ENCODE measurements around the gene INAFM2. TPM values are rescaled to one million over a fixed set of nuclear protein-coding genes. Genes with fewer than 3 reads are reported as not detected.

The INAFM2 gene
- 11.3 TPM for total RNA-seq
- 24.5 TPM for polyA plus RNA-seq

GRCh38 chr15:40323239-40323952, at the start of gene INAFM2:
Gene INAFM2, plus strand, starts transcription at chr15:40323692. Its CDS starts 364 bp downstream, at chr15:40324056.
- no peaks in the 10 kb centered on the region for H3K36me3 ChIP-seq (ENCODE audit: insufficient read depth)
- peak; percentile 84 for DNase-seq (ENCODE audit: extremely low spot score)
- H3K4me1 ChIP-seq (ENCODE audit: insufficient read depth): peaks cover 4% of the 10 kb centered on the region
- under 1% methylated on average over 101 of the region's 103 CpGs for WGBS
- H3K27ac ChIP-seq (ENCODE audit: low read depth): peak within 1 kb of the TSS; percentile 39
- H3K4me3 ChIP-seq (ENCODE audit: low read depth, low read length): peak within 1 kb of the TSS; percentile 85

- WGBS: 55% methylated on average over 26 of the region's 26 CpGs
- no peaks in the 10 kb centered on the region for H3K36me3 ChIP-seq (ENCODE audit: insufficient read depth)
- H3K4me3 ChIP-seq (ENCODE audit: low read depth, low read length): no peak overlapping the region
- no peak overlapping the region for H3K27ac ChIP-seq (ENCODE audit: low read depth)
- DNase-seq (ENCODE audit: extremely low spot score): peak; percentile 36
- no peaks in the 10 kb centered on the region for H3K4me1 ChIP-seq (ENCODE audit: insufficient read depth)
Observed at GRCh38 chr15:40274350-40275274, 48.9 kb upstream of the INAFM2 start.

GRCh38 chr15:40275523-40275922, 48.0 kb upstream of the INAFM2 start:
- Histone ChIP-seq H3K27ac (ENCODE audit: low read depth) (no peak overlapping the region), H3K4me3 (ENCODE audit: low read depth, low read length) (no peak overlapping the region), H3K4me1 (ENCODE audit: insufficient read depth) (no peaks in the 10 kb centered on the region), H3K36me3 (ENCODE audit: insufficient read depth) (no peaks in the 10 kb centered on the region)
- WGBS: 74% methylated on average over 5 of the region's 5 CpGs
- no peak for DNase-seq (ENCODE audit: extremely low spot score)

- H3K4me3 ChIP-seq (ENCODE audit: low read depth, low read length): no peak overlapping the region
- no peaks in the 10 kb centered on the region for H3K36me3 ChIP-seq (ENCODE audit: insufficient read depth)
- no peak for DNase-seq (ENCODE audit: extremely low spot score)
- no peak overlapping the region for H3K27ac ChIP-seq (ENCODE audit: low read depth)
- WGBS: 92% methylated on average over 7 of the region's 7 CpGs
- no peaks in the 10 kb centered on the region for H3K4me1 ChIP-seq (ENCODE audit: insufficient read depth)
Observed at GRCh38 chr15:40275954-40276353, 47.5 kb upstream of the INAFM2 start.

- Histone ChIP-seq H3K36me3 (ENCODE audit: insufficient read depth) (no peaks in the 10 kb centered on the region), H3K4me3 (ENCODE audit: low read depth, low read length) (no peak overlapping the region), H3K4me1 (ENCODE audit: insufficient read depth) (no peaks in the 10 kb centered on the region), H3K27ac (ENCODE audit: low read depth) (no peak overlapping the region)
- no peak for DNase-seq (ENCODE audit: extremely low spot score)
- WGBS: 70% methylated on average over 4 of the region's 4 CpGs
Observed at GRCh38 chr15:40276927-40277326, 46.6 kb upstream of the INAFM2 start.

- Histone ChIP-seq H3K27ac (ENCODE audit: low read depth) (no peak overlapping the region), H3K4me1 (ENCODE audit: insufficient read depth) (no peaks in the 10 kb centered on the region), H3K4me3 (ENCODE audit: low read depth, low read length) (no peak overlapping the region), H3K36me3 (ENCODE audit: insufficient read depth) (no peaks in the 10 kb centered on the region)
- WGBS: 47% methylated on average over 16 of the region's 16 CpGs
- DNase-seq (ENCODE audit: extremely low spot score): no peak
Observed at GRCh38 chr15:40277471-40277870, 46.0 kb upstream of the INAFM2 start.

- 74% methylated on average over 10 of the region's 10 CpGs for WGBS
- Histone ChIP-seq H3K36me3 (ENCODE audit: insufficient read depth) (no peaks in the 10 kb centered on the region), H3K4me3 (ENCODE audit: low read depth, low read length) (no peak overlapping the region), H3K4me1 (ENCODE audit: insufficient read depth) (no peaks in the 10 kb centered on the region), H3K27ac (ENCODE audit: low read depth) (no peak overlapping the region)
- no peak for DNase-seq (ENCODE audit: extremely low spot score)
Observed at GRCh38 chr15:40278026-40278425, 45.5 kb upstream of the INAFM2 start.

- H3K4me3 ChIP-seq (ENCODE audit: low read depth, low read length): no peak overlapping the region
- no peak for DNase-seq (ENCODE audit: extremely low spot score)
- H3K27ac ChIP-seq (ENCODE audit: low read depth): no peak overlapping the region
- H3K4me1 ChIP-seq (ENCODE audit: insufficient read depth): peaks cover 1% of the 10 kb centered on the region
- WGBS: 16% methylated on average over 40 of the region's 40 CpGs
- no peaks in the 10 kb centered on the region for H3K36me3 ChIP-seq (ENCODE audit: insufficient read depth)
Observed at GRCh38 chr15:40279437-40280141, 43.9 kb upstream of the INAFM2 start.

GRCh38 chr15:40280260-40281056, 43.0 kb upstream of the INAFM2 start:
- no peaks in the 10 kb centered on the region for H3K36me3 ChIP-seq (ENCODE audit: insufficient read depth)
- no peak overlapping the region for H3K4me3 ChIP-seq (ENCODE audit: low read depth, low read length)
- whole genome bisulfite sequencing: 54% methylated on average over 30 of the region's 30 CpGs
- DNase-seq (ENCODE audit: extremely low spot score): no peak
- H3K4me1 ChIP-seq (ENCODE audit: insufficient read depth): peaks cover 1% of the 10 kb centered on the region
- H3K27ac ChIP-seq (ENCODE audit: low read depth): no peak overlapping the region

GRCh38 chr15:40281057-40281800, 42.3 kb upstream of the INAFM2 start:
- no peaks in the 10 kb centered on the region for H3K36me3 ChIP-seq (ENCODE audit: insufficient read depth)
- WGBS: 50% methylated on average over 43 of the region's 43 CpGs
- peak overlapping the region; percentile 42 for H3K4me3 ChIP-seq (ENCODE audit: low read depth, low read length)
- DNase-seq (ENCODE audit: extremely low spot score): no peak
- H3K4me1 ChIP-seq (ENCODE audit: insufficient read depth): peaks cover 1% of the 10 kb centered on the region
- no peak overlapping the region for H3K27ac ChIP-seq (ENCODE audit: low read depth)

- WGBS: 3% methylated on average over 51 of the region's 51 CpGs
- Histone ChIP-seq H3K4me1 (ENCODE audit: insufficient read depth) (peaks cover 1% of the 10 kb centered on the region), H3K4me3 (ENCODE audit: low read depth, low read length) (peak overlapping the region; percentile 42), H3K27ac (ENCODE audit: low read depth) (no peak overlapping the region), H3K36me3 (ENCODE audit: insufficient read depth) (no peaks in the 10 kb centered on the region)
- DNase-seq (ENCODE audit: extremely low spot score): no peak
Observed at GRCh38 chr15:40281801-40282146, 41.7 kb upstream of the INAFM2 start.

- under 1% methylated on average over 92 of the region's 92 CpGs for WGBS
- no peaks in the 10 kb centered on the region for H3K36me3 ChIP-seq (ENCODE audit: insufficient read depth)
- no peak for DNase-seq (ENCODE audit: extremely low spot score)
Observed at GRCh38 chr15:40282147-40282868, 41.2 kb upstream of the INAFM2 start.

More at GRCh38 chr15:40282147-40282868, 41.2 kb upstream of the INAFM2 start:
- Histone ChIP-seq H3K4me1 (ENCODE audit: insufficient read depth) (peaks cover 1% of the 10 kb centered on the region), H3K4me3 (ENCODE audit: low read depth, low read length) (peak overlapping the region; percentile 42), H3K27ac (ENCODE audit: low read depth) (no peak overlapping the region)
